Measurements from ENCODE around the gene TEDDM1. TPM values are rescaled to one million over a fixed set of nuclear protein-coding genes. Genes with fewer than 3 reads are reported as not detected.
A peak's percentile ranks its signal among the peaks of the same experiment; 100 is the strongest.
"Not testable (repeated sequence)": the region's sequence is repeated elsewhere in the genome, so short reads cannot be mapped to it uniquely, and the experiment has no call there.

The TEDDM1 gene
- under 1 TPM in 4 of 6 donors, not detected in 2; 0.13 to 0.34 (median 0.23) TPM for polyA plus RNA-seq (ENCODE audit: low read depth in 6 of 6)

- peak within 1 kb of the TSS in 2 of 6 donors; percentile 53 to 74 for H3K27ac Mint-ChIP-seq
These were observed at the start of gene TEDDM1 for GRCh38 chr1:182400567-182400966. Gene TEDDM1, minus strand, starts transcription at chr1:182400667. Its CDS starts 182 bp downstream, at chr1:182400485.

GRCh38 chr1:182450087-182450486 is 49.6 kb upstream of the TEDDM1 start, which contains the start of gene RGSL1:
Gene RGSL1, plus strand, starts transcription at chr1:182450146. Its CDS starts 20 bp downstream, at chr1:182450166.
- Mint-ChIP-seq H3K27ac (no peak within 1 kb of the TSS), H3K4me3 (no peak within 1 kb of the TSS), H3K9me3 (peaks cover 0 to 2% (median 0%) of the 10 kb centered on the region in 7 donors), H3K27me3 (peaks cover 0 to 10% (median 0%) of the 10 kb centered on the region in 3 donors), H3K4me1 (peaks cover 0 to 4% (median 0%) of the 10 kb centered on the region in 3 donors), H3K36me3 (no peaks in the 10 kb centered on the region)
- ATAC-seq (ENCODE audit: low read depth in 2 of 2) (no peak), DNase-seq (no peak)

More at GRCh38 chr1:182400567-182400966, at the start of gene TEDDM1:
- Mint-ChIP-seq H3K4me1 (peaks cover 3 to 5% (median 4%) of the 10 kb centered on the region in 3 donors), H3K36me3 (no peaks in the 10 kb centered on the region), H3K4me3 (no peak within 1 kb of the TSS), H3K9me3 (peaks cover 0 to 4% (median 2%) of the 10 kb centered on the region in 7 donors), H3K27me3 (peaks cover 5 to 21% (median 14%) of the 10 kb centered on the region in 3 donors)
- ATAC-seq (ENCODE audit: low read depth in 2 of 2) (no peak), DNase-seq (no peak)

GRCh38 chr1:182447660-182448059 is 47.2 kb upstream of the TEDDM1 start:
- no peak overlapping the region for H3K27ac Mint-ChIP-seq
- no peaks in the 10 kb centered on the region for H3K27me3 Mint-ChIP-seq
- peaks cover 0 to 4% (median 0%) of the 10 kb centered on the region in 3 donors for H3K4me1 Mint-ChIP-seq
- no peak overlapping the region for H3K4me3 Mint-ChIP-seq
- DNase-seq = no peak
- ATAC-seq (ENCODE audit: low read depth in 2 of 2) = no peak
- H3K36me3 Mint-ChIP-seq = no peaks in the 10 kb centered on the region
- H3K9me3 Mint-ChIP-seq = no peaks in the 10 kb centered on the region

- not testable (repeated sequence) for DNase-seq; H3K27me3 Mint-ChIP-seq; H3K4me1 Mint-ChIP-seq; ATAC-seq (ENCODE audit: low read depth in 2 of 2); H3K4me3 Mint-ChIP-seq; H3K9me3 Mint-ChIP-seq; H3K27ac Mint-ChIP-seq; H3K36me3 Mint-ChIP-seq
These were observed 46.7 kb upstream of the TEDDM1 start for GRCh38 chr1:182447124-182447523.

GRCh38 chr1:182446033-182446669 is 45.7 kb upstream of the TEDDM1 start:
- no peak overlapping the region for H3K27ac Mint-ChIP-seq
- H3K27me3 Mint-ChIP-seq = no peaks in the 10 kb centered on the region
- H3K4me3 Mint-ChIP-seq = no peak overlapping the region
- no peaks in the 10 kb centered on the region for H3K9me3 Mint-ChIP-seq
- peak; percentile 37 to 52 for ATAC-seq (ENCODE audit: low read depth in 2 of 2)
- no peaks in the 10 kb centered on the region for H3K36me3 Mint-ChIP-seq
- peak; percentile 34 for DNase-seq
- H3K4me1 Mint-ChIP-seq = peaks cover 0 to 4% (median 0%) of the 10 kb centered on the region in 3 donors

GRCh38 chr1:182444497-182444896 is 44.0 kb upstream of the TEDDM1 start:
- peaks cover 0 to 4% (median 0%) of the 10 kb centered on the region in 3 donors for H3K4me1 Mint-ChIP-seq
- no peak overlapping the region for H3K27ac Mint-ChIP-seq
- no peaks in the 10 kb centered on the region for H3K36me3 Mint-ChIP-seq
- H3K4me3 Mint-ChIP-seq = no peak overlapping the region
- no peaks in the 10 kb centered on the region for H3K9me3 Mint-ChIP-seq
- H3K27me3 Mint-ChIP-seq = no peaks in the 10 kb centered on the region
- DNase-seq (no peak), ATAC-seq (ENCODE audit: low read depth in 2 of 2) (no peak)

- no peak overlapping the region for H3K4me3 Mint-ChIP-seq
- peaks cover 0 to 4% (median 0%) of the 10 kb centered on the region in 3 donors for H3K4me1 Mint-ChIP-seq
- ATAC-seq (ENCODE audit: low read depth in 2 of 2) (no peak), DNase-seq (no peak)
- peak overlapping the region in 1 of 6 donors; percentile 9 for H3K27ac Mint-ChIP-seq
- H3K9me3 Mint-ChIP-seq = peaks cover 5 to 15% (median 7%) of the 10 kb centered on the region in 7 donors
- peaks cover 0 to 8% (median 5%) of the 10 kb centered on the region in 3 donors for H3K27me3 Mint-ChIP-seq
- peaks cover 0 to 14% of the 10 kb centered on the region in 2 donors for H3K36me3 Mint-ChIP-seq
These were observed 41.9 kb upstream of the TEDDM1 start for GRCh38 chr1:182442333-182442732.

- H3K27ac Mint-ChIP-seq = no peak overlapping the region
- H3K36me3 Mint-ChIP-seq = peaks cover 0 to 14% of the 10 kb centered on the region in 2 donors
- H3K9me3 Mint-ChIP-seq = peaks cover 5 to 15% (median 7%) of the 10 kb centered on the region in 7 donors
- H3K4me1 Mint-ChIP-seq = peaks cover 0 to 4% (median 0%) of the 10 kb centered on the region in 3 donors
- H3K27me3 Mint-ChIP-seq = peaks cover 0 to 14% (median 11%) of the 10 kb centered on the region in 3 donors
- ATAC-seq (ENCODE audit: low read depth in 2 of 2) (no peak), DNase-seq (no peak)
- H3K4me3 Mint-ChIP-seq = no peak overlapping the region
These were observed 41.3 kb upstream of the TEDDM1 start for GRCh38 chr1:182441719-182442118.

GRCh38 chr1:182438326-182438725 is 37.9 kb upstream of the TEDDM1 start:
- no peaks in the 10 kb centered on the region for H3K4me1 Mint-ChIP-seq
- H3K4me3 Mint-ChIP-seq = no peak overlapping the region
- peaks cover 0 to 16% (median 15%) of the 10 kb centered on the region in 3 donors for H3K27me3 Mint-ChIP-seq
- H3K36me3 Mint-ChIP-seq = peaks cover 0 to 14% of the 10 kb centered on the region in 2 donors
- DNase-seq = no peak
- no peak for ATAC-seq (ENCODE audit: low read depth in 2 of 2)
- no peak overlapping the region for H3K27ac Mint-ChIP-seq
- peaks cover 5 to 15% (median 7%) of the 10 kb centered on the region in 7 donors for H3K9me3 Mint-ChIP-seq

GRCh38 chr1:182433580-182433979 is 33.1 kb upstream of the TEDDM1 start:
- H3K4me3 Mint-ChIP-seq = no peak overlapping the region
- no peak overlapping the region for H3K27ac Mint-ChIP-seq
- DNase-seq (no peak), ATAC-seq (ENCODE audit: low read depth in 2 of 2) (no peak)
- peaks cover 0 to 7% (median 6%) of the 10 kb centered on the region in 3 donors for H3K4me1 Mint-ChIP-seq
- peaks cover 0 to 12% of the 10 kb centered on the region in 2 donors for H3K36me3 Mint-ChIP-seq
- H3K9me3 Mint-ChIP-seq = peaks cover 3 to 11% (median 6%) of the 10 kb centered on the region in 7 donors
- H3K27me3 Mint-ChIP-seq = peaks cover 0 to 16% (median 15%) of the 10 kb centered on the region in 3 donors

GRCh38 chr1:182431278-182431677 is 30.8 kb upstream of the TEDDM1 start:
- H3K36me3 Mint-ChIP-seq = no peaks in the 10 kb centered on the region
- H3K4me1 Mint-ChIP-seq = peaks cover 0 to 7% (median 6%) of the 10 kb centered on the region in 3 donors
- no peak overlapping the region for H3K27ac Mint-ChIP-seq
- H3K4me3 Mint-ChIP-seq = no peak overlapping the region
- no peaks in the 10 kb centered on the region for H3K9me3 Mint-ChIP-seq
- no peaks in the 10 kb centered on the region for H3K27me3 Mint-ChIP-seq
- ATAC-seq (ENCODE audit: low read depth in 2 of 2) (no peak), DNase-seq (no peak)

- H3K4me3 Mint-ChIP-seq = no peak overlapping the region
- H3K36me3 Mint-ChIP-seq = no peaks in the 10 kb centered on the region
- peak overlapping the region in 1 of 6 donors; percentile 60 for H3K27ac Mint-ChIP-seq
- H3K9me3 Mint-ChIP-seq = no peaks in the 10 kb centered on the region
- peaks cover 0 to 7% (median 6%) of the 10 kb centered on the region in 3 donors for H3K4me1 Mint-ChIP-seq
- ATAC-seq (ENCODE audit: low read depth in 2 of 2) = peak in 1 of 2 donors; percentile 63
- DNase-seq = no peak
- no peaks in the 10 kb centered on the region for H3K27me3 Mint-ChIP-seq
These were observed 30.0 kb upstream of the TEDDM1 start for GRCh38 chr1:182430263-182431068.

- Mint-ChIP-seq H3K36me3 (no peaks in the 10 kb centered on the region), H3K27me3 (no peaks in the 10 kb centered on the region), H3K27ac (no peak overlapping the region), H3K9me3 (no peaks in the 10 kb centered on the region), H3K4me1 (peaks cover 0 to 7% (median 6%) of the 10 kb centered on the region in 3 donors), H3K4me3 (no peak overlapping the region)
- DNase-seq (no peak), ATAC-seq (ENCODE audit: low read depth in 2 of 2) (no peak)
These were observed 27.6 kb upstream of the TEDDM1 start for GRCh38 chr1:182428043-182428442.
